Measurements from ENCODE around the gene PPP4R3A. TPM values are rescaled to one million over a fixed set of nuclear protein-coding genes. Genes with fewer than 3 reads are reported as not detected.
"Not testable (repeated sequence)": the region's sequence is repeated elsewhere in the genome, so short reads cannot be mapped to it uniquely, and the experiment has no call there.

The PPP4R3A gene
- total RNA-seq, 1 donor from 2014 or later = 131 TPM

DNA sequence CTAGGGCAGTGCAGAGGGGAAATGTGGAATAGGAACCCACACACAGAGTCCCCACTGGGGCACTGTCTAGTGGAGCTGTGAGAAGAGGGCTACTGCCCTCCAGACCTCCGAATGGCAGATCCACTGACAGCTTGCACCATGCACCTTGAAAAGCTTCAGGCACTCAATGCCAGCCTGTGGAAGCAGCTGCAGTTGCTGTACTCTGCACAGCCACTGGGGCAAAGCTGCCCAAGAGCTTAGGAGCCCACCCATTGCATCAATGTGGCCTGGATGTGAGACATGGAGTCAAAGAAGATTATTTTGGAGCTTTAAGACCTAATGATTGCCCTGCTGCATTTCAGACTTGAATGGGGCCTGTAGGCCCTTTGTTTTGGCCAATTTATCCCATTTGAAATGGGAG lies 70.8 kb downstream of the PPP4R3A start:
- intact Hi-C loops (cut with micrococcal nuclease) = no loop called here

- intact Hi-C loops (cut with micrococcal nuclease) = no loop called here
Measured at GRCh38 chr14:91438845-91439244, 71.3 kb downstream of the PPP4R3A start.

DNA sequence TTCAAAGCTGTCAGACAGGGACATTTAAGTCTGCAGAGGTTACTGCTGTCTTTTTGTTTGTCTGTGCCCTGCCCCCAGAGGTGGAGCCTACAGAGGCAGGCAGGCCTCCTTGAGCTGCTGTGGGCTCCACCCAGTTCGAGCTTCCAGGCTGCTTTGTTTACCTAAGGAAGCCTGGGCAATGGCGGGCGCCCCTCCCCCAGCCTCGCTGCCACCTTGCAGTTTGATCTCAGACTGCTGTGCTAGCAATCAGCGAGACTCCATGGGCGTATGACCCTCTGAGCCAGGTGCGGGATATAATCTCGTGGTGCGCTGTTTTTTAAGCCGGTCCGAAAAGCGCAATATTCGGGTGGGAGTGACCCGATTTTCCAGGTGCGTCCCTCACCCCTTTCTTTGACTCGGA lies 73.8 kb downstream of the PPP4R3A start:
- intact Hi-C loops (cut with micrococcal nuclease) = not testable (repeated sequence)

GRCh38 chr14:91429385-91429784 lies 80.7 kb downstream of the PPP4R3A start:
- intact Hi-C loops (cut with micrococcal nuclease) = no loop called here

DNA sequence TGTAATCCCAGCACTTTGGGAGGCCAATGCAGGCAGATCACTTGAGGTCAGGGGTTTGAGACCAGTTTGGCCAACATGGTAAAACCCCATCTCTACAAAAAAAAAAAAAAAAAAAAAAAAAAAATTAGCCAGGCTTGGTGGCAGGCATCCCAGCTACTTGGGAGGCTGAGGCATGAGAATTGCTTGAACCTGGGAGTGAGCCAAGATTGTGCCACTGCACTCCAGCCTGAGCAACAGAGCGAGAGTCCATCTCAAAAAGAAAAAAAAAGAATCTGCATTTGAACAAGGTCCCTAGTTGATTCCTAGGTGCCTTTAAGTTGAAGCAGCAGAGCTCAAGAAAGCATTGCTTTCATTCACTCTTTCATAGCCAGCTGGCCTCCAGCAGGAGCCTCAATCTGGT lies 81.2 kb downstream of the PPP4R3A start:
- intact Hi-C loops (cut with micrococcal nuclease) = not testable (repeated sequence)

GRCh38 chr14:91425531-91425944 lies 84.6 kb downstream of the PPP4R3A start:
- intact Hi-C loops (cut with micrococcal nuclease) = not testable (repeated sequence)

DNA sequence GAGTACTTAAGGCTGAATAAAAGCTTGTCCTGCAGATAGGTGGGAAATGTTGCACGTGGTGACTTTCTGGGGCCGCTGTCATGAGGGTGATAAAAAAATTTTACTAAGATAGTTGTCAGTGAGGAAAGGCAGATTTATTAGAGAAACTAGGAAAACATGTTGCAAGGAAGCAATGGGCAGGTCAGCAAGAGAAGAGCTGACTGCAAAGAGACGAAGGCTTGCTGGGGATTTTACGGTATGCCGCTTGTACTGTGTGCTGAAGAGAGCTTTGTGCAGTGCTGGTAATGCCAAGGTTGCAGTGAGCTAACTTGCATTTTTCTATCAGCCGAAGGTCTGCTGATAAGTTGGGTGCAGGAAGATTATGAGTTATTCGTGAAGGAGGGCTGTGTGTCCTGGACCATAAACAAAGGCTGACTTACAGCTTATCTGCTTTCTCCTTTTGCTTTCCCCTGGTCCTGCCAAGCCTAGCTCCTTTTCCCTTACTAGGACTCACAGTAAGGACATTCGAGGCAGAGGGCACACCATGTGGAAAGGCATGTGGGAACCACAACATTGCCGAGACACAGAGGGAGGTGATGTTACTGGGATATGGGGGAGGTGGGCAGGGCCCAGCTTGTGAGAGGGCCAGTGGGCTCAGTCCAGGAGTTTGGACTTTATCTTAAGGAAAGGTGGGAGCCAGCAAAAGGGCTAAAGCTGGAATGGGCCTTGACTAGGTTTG lies 85.1 kb downstream of the PPP4R3A start:
- intact Hi-C loops (cut with micrococcal nuclease) = no loop called here

DNA sequence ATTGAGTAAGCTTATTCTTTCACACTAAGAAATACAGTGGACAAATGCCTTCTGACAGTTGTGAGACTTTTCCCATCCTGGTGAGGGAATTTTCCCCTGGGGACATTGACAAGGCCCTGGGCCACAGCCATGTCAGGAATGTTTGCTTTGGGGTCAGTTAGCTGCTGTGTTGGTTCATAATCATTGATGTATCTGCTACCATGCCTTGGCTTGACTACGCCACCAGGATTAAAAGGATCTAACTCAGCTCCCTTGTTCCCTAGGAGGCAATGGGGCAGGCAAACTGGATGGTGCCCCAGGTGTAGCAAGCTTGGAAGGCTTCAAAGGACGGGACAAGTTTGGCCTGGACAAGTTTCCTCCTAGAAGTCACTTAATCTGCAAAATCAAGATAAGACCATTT lies 89.4 kb downstream of the PPP4R3A start:
- intact Hi-C loops (cut with micrococcal nuclease) = no loop called here

- intact Hi-C loops (cut with micrococcal nuclease) = loop anchor here (2.0 to 5.0 kb wide), 4 partner anchors 192 to 687 kb away; partner anchors contain the start of genes ATXN3 and TC2N
Measured at GRCh38 chr14:91419451-91419850, 90.7 kb downstream of the PPP4R3A start.

GRCh38 chr14:91419044-91419397 lies 91.1 kb downstream of the PPP4R3A start:
- intact Hi-C loops (cut with micrococcal nuclease) = loop anchor here (2.0 to 5.0 kb wide), 4 partner anchors 192 to 688 kb away; partner anchors contain the start of genes ATXN3 and TC2N

- intact Hi-C loops (cut with micrococcal nuclease) = loop anchor here (1.0 to 5.0 kb wide), 5 partner anchors 95 to 688 kb away; partner anchors contain the start of genes ATXN3 and TC2N
Measured at GRCh38 chr14:91418387-91419043, 91.6 kb downstream of the PPP4R3A start.

- intact Hi-C loops (cut with micrococcal nuclease) = loop anchor here (1.0 to 5.0 kb wide), 6 partner anchors 95 to 689 kb away; partner anchors contain the start of genes ATXN3, RPS6KA5 and TC2N
Measured at GRCh38 chr14:91417983-91418386, 92.1 kb downstream of the PPP4R3A start.

DNA sequence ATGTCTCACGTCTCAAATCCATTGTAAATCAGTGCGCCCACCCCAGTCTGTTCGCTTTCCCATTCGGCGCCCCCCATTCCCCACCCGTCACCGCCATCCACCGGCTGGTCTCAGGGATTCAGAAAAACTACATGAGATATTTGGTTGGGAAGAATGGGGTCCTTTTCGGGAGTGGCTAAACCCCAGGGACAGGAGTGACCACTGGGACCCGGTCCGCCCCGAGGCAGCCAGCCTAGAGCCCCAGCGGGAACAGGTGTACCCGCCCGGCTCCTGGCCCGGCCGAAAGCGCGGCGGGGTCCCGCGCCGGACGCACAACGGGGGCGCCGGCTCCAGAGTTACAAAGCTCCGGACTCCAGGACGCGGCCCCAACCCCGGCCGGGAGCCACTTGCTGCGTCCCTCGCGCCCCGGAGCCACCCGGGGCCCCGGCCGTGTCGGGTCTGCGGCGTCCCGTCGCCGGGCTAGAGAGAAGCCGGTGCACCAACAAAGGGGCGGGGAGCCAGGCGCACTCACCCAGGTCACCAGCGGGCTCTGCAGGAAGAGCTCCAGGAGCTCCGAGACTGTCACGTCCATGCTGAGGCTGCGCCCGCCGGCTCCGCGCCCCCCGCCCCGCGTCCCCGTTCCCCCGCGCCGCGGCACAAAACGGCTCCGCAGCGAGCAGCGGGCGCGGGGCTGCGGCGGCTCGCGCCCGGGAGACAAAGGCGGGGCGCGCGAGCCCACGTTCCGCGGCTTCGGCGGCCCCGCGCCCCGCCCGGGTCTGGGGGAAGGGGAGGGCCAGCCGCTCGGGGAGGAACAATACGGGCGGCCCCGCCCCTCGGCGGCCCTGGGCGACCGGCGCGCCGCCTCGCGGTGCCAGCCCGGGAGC lies 92.8 kb downstream of the PPP4R3A start, which contains the start of gene CCDC88C:
CCDC88C (minus strand) TSS at position 701 of the 863 bp plus-strand sequence; CDS start at position 571, 130 bp downstream.
- intact Hi-C loops (cut with micrococcal nuclease) = loop anchor here (2.0 to 5.0 kb wide), 4 partner anchors 190 to 450 kb away; partner anchors contain the start of genes RPS6KA5 and TC2N

DNA sequence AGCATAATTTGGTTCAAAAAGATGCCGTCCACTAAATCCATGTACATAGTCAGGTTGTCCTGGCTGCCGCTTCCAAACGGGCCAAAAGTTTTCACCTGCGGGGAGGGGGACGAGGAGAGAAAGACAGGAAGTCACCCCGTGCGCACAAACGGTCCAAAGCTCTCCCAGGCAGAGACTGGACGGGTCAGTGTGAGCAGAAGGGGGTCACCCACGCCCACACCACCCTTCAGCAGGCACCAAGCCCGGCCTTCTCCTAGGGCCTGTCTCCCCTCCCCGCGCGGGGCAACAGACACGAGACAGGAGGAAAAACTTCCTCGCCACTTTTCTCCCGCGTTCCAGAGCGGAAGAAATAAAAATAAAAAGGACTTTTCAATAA lies 93.4 kb downstream of the PPP4R3A start:
- intact Hi-C loops (cut with micrococcal nuclease) = loop anchor here (1.0 to 5.0 kb wide), 9 partner anchors 11 to 451 kb away; partner anchors contain the start of genes RPS6KA5 and TC2N

DNA sequence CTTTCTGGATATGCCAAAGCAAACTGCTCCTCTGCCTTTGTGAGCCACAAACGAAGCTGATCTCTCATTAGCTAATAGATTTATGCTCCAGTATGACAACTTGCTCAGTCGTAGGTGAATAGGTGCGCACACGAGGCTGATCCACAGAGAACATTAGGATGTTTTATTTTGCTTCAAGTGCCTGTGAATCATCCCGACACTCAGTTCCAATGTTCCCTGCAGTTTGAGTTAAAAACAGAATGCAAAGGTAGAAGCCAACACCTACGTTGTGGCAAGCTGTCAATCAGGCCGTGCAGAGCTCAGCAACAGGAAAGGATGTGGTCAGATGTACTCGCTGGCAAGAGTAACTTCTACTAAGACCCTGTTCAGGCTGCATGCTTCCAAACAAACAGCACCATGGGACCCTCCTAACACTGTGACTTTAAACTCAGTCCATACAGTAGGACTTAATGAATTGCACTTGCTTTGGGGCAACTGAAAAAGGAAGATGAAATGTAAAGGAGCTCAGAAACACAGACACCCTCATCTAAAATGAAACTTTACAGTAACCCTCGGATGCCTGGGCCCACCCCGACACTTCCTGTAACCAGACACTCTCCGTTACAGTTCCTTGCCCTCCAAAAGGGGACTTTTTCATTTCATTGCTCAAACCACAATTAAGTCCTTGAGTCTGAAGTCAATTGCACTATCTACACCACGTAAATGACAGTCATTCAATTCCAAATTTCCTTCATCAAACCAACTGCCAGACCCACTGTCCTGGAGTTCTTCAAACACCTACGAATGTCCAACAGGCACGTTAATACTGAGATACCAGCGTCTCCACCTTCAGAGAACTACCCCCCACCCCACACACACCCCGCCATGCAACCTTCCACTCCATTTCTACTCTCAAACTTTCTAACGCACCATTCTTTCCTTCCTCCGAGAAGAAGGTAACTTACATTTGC lies 94.0 kb downstream of the PPP4R3A start:
- intact Hi-C loops (cut with micrococcal nuclease) = loop anchor here (1.0 to 5.0 kb wide), 9 partner anchors 11 to 451 kb away; partner anchors contain the start of genes RPS6KA5 and TC2N

DNA sequence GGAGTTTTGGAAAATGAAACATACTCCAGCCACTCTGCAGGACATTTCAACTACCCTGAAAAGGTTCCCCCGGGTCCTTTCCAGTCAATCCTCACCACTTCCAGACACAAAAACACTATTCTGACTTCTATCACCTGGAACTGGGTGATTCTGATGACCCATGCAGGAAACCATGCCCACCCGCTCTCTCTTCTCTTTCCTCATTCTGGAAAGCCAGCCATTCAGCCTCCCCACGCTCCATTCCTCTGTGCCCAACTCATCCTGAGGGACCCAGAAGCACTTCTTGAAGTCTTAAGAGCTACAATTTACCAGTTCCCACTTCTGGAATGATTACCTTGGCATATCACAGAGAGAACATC lies 95.7 kb downstream of the PPP4R3A start:
- intact Hi-C loops (cut with micrococcal nuclease) = no loop called here

GRCh38 chr14:91413547-91414474 lies 96.3 kb downstream of the PPP4R3A start:
- intact Hi-C loops (cut with micrococcal nuclease) = no loop called here

GRCh38 chr14:91412939-91413338 lies 97.2 kb downstream of the PPP4R3A start:
- intact Hi-C loops (cut with micrococcal nuclease) = no loop called here

All from T-helper 2 cell treated with Interferon-gamma antibody and Interleukin-4, amounts not matched to agents 100 ng/mL and 5 ng/mL, for 36 hours (primary cell).